Vagina (tissue), 2 donors: ENCODE measurements around the gene FNDC10.

Experiments used
- POLR2A ChIP-seq, 2 donors: fragments of 450-650 bp; IDR thresholded peaks; one replicate each; pipeline ENCODE4 v1.6.1; 2017; ENCODE audit warnings: antibody characterized with exemption in 2 of 2, mild to moderate bottlenecking in 2 of 2, moderate library complexity in 2 of 2
- TF ChIP-seq, protein P1 (sequence below), 3 experiments: fragments of 450-650 bp in 2 of 3; fragments of 200-600 bp in 1 of 3; sonication (generic) in 1 of 3; IDR thresholded peaks; one replicate each; pipeline ENCODE4 v1.5.1; 2017 to 2019; ENCODE audit warnings: antibody characterized with exemption in 3 of 3, mild to moderate bottlenecking in 2 of 3, moderate library complexity in 2 of 3

DNA sequence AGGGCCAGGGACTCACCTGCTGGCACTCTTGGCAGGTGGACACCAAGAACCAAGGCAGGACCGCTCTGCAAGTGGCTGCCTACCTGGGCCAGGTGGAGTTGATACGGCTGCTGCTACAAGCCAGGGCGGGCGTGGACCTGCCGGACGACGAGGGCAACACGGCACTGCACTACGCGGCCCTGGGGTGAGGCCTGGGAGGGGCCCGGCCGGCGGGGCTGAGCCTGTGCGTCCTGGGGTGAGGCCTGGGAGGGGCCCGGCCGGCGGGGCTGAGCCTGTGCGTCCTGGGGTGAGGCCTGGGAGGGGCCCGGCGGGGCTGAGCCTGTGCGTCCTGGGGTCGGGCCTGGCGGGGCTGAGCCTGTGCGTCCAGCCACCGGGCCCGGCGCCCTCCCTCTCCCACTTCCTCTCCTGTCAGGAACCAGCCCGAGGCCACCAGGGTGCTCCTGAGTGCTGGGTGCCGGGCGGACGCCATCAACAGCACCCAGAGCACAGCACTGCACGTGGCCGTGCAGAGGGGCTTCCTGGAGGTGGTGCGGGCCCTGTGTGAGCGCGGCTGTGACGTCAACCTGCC lies 27.4 kb upstream of the FNDC10 start:
- TF ChIP-seq, protein P1, sequence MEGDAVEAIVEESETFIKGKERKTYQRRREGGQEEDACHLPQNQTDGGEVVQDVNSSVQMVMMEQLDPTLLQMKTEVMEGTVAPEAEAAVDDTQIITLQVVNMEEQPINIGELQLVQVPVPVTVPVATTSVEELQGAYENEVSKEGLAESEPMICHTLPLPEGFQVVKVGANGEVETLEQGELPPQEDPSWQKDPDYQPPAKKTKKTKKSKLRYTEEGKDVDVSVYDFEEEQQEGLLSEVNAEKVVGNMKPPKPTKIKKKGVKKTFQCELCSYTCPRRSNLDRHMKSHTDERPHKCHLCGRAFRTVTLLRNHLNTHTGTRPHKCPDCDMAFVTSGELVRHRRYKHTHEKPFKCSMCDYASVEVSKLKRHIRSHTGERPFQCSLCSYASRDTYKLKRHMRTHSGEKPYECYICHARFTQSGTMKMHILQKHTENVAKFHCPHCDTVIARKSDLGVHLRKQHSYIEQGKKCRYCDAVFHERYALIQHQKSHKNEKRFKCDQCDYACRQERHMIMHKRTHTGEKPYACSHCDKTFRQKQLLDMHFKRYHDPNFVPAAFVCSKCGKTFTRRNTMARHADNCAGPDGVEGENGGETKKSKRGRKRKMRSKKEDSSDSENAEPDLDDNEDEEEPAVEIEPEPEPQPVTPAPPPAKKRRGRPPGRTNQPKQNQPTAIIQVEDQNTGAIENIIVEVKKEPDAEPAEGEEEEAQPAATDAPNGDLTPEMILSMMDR (IDR thresholded peaks at IDR 0.05): no peak
- no peak for TF ChIP-seq POLR2A (IDR thresholded peaks at IDR 0.05)
